Gastrocnemius medialis (tissue), 4 donors: ENCODE data around the gene NOC4L. TPM values are rescaled to one million over a fixed set of nuclear protein-coding genes. Genes with fewer than 3 reads are reported as not detected.

Experiments
- ATAC-seq, 2 donors: fragments of 150-250 bp; one replicate each; pipeline ENCODE4 v1.9.1; 2016
- DNase-seq, 2 donors: peaks; one replicate each; pipeline ENCODE4 v3.0.0-alpha.2; 2019
- H3K27ac ChIP-seq, 4 donors: fragments of 200-600 bp; sonication (generic); 1 replicate in 1 of 4; 2 replicates in 3 of 4; pipeline ENCODE4 v1.5.1; 2016 to 2018; ENCODE audit warnings: mild to moderate bottlenecking in 2 of 4, moderate library complexity in 1 of 4
- H3K27me3 ChIP-seq, 3 donors: fragments of 200-600 bp; sonication (generic) in 2 of 3; 1 replicate in 1 of 3; 2 replicates in 2 of 3; pipeline versions ENCODE4 v1.5.1 to v1.6.0; 2016 to 2019; ENCODE audit warnings: mild to moderate bottlenecking in 1 of 3, moderate library complexity in 1 of 3
- H3K36me3 ChIP-seq, 2 donors: fragments of 200-600 bp; sonication (generic) in 1 of 2; one replicate each; pipeline ENCODE4 v1.5.1; 2017 to 2018
- H3K4me1 ChIP-seq, 2 donors: fragments of 200-600 bp; sonication (generic) in 1 of 2; one replicate each; pipeline ENCODE4 v1.5.1; 2016 to 2017; ENCODE audit warnings: mild to moderate bottlenecking in 2 of 2
- H3K4me3 ChIP-seq, 4 donors: fragments of 200-600 bp; sonication (generic) in 3 of 4; 1 replicate in 1 of 4; 2 replicates in 3 of 4; pipeline ENCODE4 v1.5.1; 2016 to 2019; ENCODE audit warnings: mild to moderate bottlenecking in 2 of 4
- H3K9me3 ChIP-seq, 3 donors: fragments of 200-600 bp; sonication (generic) in 2 of 3; 1 replicate in 1 of 3; 2 replicates in 2 of 3; pipeline ENCODE4 v1.5.1; 2016 to 2019
- POLR2A ChIP-seq, 2 donors: fragments of 450-650 bp; IDR thresholded peaks; one replicate each; pipeline ENCODE4 v1.6.1; 2017; ENCODE audit warnings: antibody characterized with exemption in 2 of 2, mild to moderate bottlenecking in 2 of 2, moderate library complexity in 2 of 2
- in situ Hi-C, 4 donors: fragments of 200-750 bp; cut with MboI; loops; one replicate each; pipeline versions ENCODE4 v1.15.0 to v1.8.0; 2017; ENCODE audit warnings: low sequenced_read_pairs in 4 of 4
- intact Hi-C: fragments of 100-400 bp; cut with DNase I; formaldehyde crosslinking; loops from one replicate; pipeline ENCODE4 v1.15.1; 2023; ENCODE audit warnings: low total_unique reads
- total RNA-seq, 4 donors: library from RNA; depleted of rRNA; stranded (reverse); fragments of >200 nt; gene quantifications; one replicate each; pipeline versions ENCODE4 v1.1.0 to v1.2.3, GENCODE V29; 2016
- TF ChIP-seq, protein P1 (sequence below), 5 experiments: fragments of 450-650 bp in 3 of 5; fragments of 200-600 bp in 2 of 5; sonication (generic) in 2 of 5; IDR thresholded peaks in 4 of 5; conservative IDR thresholded peaks in 1 of 5; 1 replicate in 4 of 5; 2 replicates in 1 of 5; pipeline ENCODE4 v1.5.1; 2016 to 2019; ENCODE audit warnings: antibody characterized with exemption in 5 of 5, mild to moderate bottlenecking in 3 of 5, moderate library complexity in 3 of 5

The NOC4L gene
- total RNA-seq, 4 donors from 2014 or later = 11.1 to 24.0 (median 21.2) TPM

DNA sequence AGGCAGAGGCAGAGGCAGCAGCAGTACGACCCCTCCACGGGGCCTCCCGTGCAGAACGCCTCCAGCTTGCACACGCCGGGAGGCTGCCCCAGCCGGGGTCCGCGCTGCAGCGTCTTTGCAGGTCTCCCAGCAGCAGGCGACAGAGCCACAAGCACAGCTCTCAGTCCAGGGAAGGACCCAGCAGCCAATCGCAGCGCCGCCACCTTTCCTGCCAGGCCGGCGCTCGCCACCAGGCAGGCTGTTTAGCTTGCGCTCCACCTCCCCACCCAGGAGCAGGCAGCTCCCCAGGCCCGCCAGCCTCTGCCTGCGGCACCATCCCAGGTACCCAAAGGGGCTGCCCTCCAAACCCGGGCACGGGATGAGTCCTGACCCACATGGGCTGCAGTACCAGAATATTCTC lies 25.4 kb upstream of the NOC4L start:
- Histone ChIP-seq H3K4me3 (no peak overlapping the region), H3K27ac (no peak overlapping the region), H3K36me3 (peaks cover 0 to 45% of the 10 kb centered on the region in 2 donors), H3K27me3 (no peaks in the 10 kb centered on the region), H3K9me3 (no peaks in the 10 kb centered on the region), H3K4me1 (no peaks in the 10 kb centered on the region)
- intact Hi-C loops = no loop called here
- no peak for ATAC-seq
- no peak for DNase-seq
- in situ Hi-C loops = no loop called here
- TF ChIP-seq POLR2A (IDR thresholded peaks at IDR 0.05) = no peak
- TF ChIP-seq, protein P1, sequence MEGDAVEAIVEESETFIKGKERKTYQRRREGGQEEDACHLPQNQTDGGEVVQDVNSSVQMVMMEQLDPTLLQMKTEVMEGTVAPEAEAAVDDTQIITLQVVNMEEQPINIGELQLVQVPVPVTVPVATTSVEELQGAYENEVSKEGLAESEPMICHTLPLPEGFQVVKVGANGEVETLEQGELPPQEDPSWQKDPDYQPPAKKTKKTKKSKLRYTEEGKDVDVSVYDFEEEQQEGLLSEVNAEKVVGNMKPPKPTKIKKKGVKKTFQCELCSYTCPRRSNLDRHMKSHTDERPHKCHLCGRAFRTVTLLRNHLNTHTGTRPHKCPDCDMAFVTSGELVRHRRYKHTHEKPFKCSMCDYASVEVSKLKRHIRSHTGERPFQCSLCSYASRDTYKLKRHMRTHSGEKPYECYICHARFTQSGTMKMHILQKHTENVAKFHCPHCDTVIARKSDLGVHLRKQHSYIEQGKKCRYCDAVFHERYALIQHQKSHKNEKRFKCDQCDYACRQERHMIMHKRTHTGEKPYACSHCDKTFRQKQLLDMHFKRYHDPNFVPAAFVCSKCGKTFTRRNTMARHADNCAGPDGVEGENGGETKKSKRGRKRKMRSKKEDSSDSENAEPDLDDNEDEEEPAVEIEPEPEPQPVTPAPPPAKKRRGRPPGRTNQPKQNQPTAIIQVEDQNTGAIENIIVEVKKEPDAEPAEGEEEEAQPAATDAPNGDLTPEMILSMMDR (IDR thresholded peaks at IDR 0.05 in 4 of 5, conservative IDR thresholded peaks at IDR 0.05 in 1 of 5) = no peak

DNA sequence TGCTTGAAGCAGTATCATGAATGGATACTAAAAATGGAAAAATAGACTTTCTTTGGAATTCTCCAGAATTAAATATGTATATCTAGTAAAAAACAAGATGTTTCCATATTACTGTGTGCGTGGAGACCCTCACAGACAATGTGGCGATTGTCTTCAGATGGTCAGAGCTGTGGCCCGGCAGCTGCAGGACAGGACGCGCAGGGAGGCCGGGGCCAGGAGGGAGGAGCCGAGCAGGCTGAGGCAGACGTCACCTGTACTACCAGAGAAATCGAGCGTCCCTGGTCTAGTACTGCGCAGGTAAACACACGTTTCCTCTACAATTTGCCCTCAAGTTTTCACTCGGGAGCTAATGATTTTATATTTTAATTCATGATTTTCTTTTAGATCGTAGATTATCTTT lies 23.0 kb upstream of the NOC4L start:
- TF ChIP-seq, protein P1 (IDR thresholded peaks at IDR 0.05 in 4 of 5, conservative IDR thresholded peaks at IDR 0.05 in 1 of 5) = no peak
- no peak for TF ChIP-seq POLR2A (IDR thresholded peaks at IDR 0.05)
- no peaks in the 10 kb centered on the region for H3K27me3 ChIP-seq
- no peak overlapping the region for H3K27ac ChIP-seq
- in situ Hi-C loops = no loop called here
- no peaks in the 10 kb centered on the region for H3K9me3 ChIP-seq
- H3K36me3 ChIP-seq = peaks cover 0 to 46% of the 10 kb centered on the region in 2 donors
- no peaks in the 10 kb centered on the region for H3K4me1 ChIP-seq
- H3K4me3 ChIP-seq = no peak overlapping the region
- no peak for ATAC-seq
- no peak for DNase-seq
- intact Hi-C loops = no loop called here

DNA sequence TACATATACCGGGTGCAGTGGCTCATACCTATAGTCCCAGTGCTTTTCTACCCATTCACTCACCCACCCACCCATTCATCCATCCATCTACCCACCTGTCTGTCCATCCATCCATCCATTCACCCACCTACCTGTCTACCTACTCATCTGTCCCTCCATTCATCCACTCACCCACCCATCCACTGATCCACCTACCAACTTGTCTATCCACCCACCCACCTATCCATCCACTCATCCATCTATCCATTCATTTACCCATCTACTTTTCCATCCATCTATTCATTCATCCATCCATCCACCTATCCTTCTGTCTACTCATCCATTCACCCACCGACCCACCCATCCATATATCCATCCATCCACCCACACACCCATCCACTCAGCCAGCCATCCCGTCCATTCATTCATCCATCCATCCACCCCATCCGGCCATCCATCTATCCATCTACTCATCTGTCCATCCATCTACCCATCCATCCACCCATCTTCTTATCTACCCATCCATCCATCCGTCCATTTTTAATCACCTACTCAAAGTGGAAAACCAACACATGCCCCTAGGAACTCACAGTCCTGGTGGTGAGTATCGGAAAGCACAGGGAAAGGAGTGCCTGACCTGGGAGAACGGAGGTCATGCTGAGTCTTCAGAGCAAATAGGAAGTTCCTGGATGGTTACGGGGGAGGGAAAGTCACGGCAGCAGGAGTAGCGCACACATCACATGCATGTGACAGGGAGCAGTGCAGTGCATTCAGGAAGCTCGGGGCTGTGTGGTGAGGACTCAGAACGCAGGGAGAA lies 20.1 kb upstream of the NOC4L start:
- H3K36me3 ChIP-seq = peaks cover 0 to 63% of the 10 kb centered on the region in 2 donors
- in situ Hi-C loops = no loop called here
- ATAC-seq = no peak

DNA sequence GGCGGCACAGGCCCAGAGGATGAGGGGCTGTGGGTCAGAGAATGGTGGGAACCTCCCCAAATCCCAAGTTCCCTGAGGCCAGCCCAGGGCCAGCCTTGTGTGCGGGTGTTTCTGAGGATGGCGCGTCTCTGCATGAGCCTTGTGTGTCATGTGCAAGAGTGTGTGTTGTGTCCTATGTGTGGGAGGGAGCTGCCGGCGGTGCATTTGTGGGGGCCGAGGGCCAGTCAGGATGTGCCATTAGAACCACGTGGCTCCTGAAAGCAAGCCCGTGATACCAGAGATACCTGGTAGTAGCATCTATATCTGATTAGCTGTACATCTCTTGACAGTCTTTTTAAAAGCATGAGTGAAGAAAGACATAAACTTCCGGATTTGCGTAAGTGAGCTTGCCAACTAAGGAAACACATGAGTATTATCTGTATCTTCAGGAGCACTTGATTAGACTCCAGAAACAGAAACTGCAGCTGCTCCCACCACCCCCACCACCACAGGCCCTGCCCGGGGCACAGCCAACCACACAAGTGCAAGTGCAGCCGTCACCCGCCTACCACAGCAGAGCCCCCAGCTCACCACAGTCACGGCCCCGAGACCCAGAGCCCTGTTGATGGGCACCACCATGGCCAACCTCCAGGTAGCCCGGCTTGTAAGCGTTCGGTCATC lies 19.4 kb upstream of the NOC4L start:
- Histone ChIP-seq H3K9me3 (no peaks in the 10 kb centered on the region), H3K27me3 (no peaks in the 10 kb centered on the region), H3K36me3 (peaks cover 0 to 69% of the 10 kb centered on the region in 2 donors), H3K4me1 (no peaks in the 10 kb centered on the region), H3K27ac (no peak overlapping the region), H3K4me3 (no peak overlapping the region)
- intact Hi-C loops (no loop called here), in situ Hi-C loops (no loop called here)
- DNase-seq (no peak), ATAC-seq (no peak)
- TF ChIP-seq POLR2A (IDR thresholded peaks at IDR 0.05) = no peak
- TF ChIP-seq, protein P1 (IDR thresholded peaks at IDR 0.05 in 4 of 5, conservative IDR thresholded peaks at IDR 0.05 in 1 of 5) = no peak

More for the DNA sequence above, 20.1 kb upstream of the NOC4L start:
- no peak overlapping the region for H3K27ac ChIP-seq
- TF ChIP-seq, protein P1 (IDR thresholded peaks at IDR 0.05 in 4 of 5, conservative IDR thresholded peaks at IDR 0.05 in 1 of 5) = no peak
- no peak for TF ChIP-seq POLR2A (IDR thresholded peaks at IDR 0.05)
- H3K9me3 ChIP-seq = no peaks in the 10 kb centered on the region
- DNase-seq = no peak
- H3K4me1 ChIP-seq = no peaks in the 10 kb centered on the region
- intact Hi-C loops = no loop called here
- H3K27me3 ChIP-seq = no peaks in the 10 kb centered on the region
- no peak overlapping the region for H3K4me3 ChIP-seq
